ENCODE measurements around the gene KEL. TPM values are rescaled to one million over a fixed set of nuclear protein-coding genes. Genes with fewer than 3 reads are reported as not detected.

KEL gene
- total and polyA plus RNA-seq, 2 of the 4 experiments (the other 2 are of a cell fraction) = 0.03 TPM; not detected in 1

- CTCF ChIA-PET = no interaction called here
- no peaks in the 10 kb centered on the region for H3K9me1 ChIP-seq (ENCODE audit: insufficient read depth, low read length)
These were observed 28.5 kb downstream of the KEL start, which contains the start of gene TRPV5 for GRCh38 chr7:142933624-142934023. Gene TRPV5 (minus strand): TSS chr7:142933746. CDS start chr7:142933459, 287 bp downstream.

More at GRCh38 chr7:142933624-142934023, 28.5 kb downstream of the KEL start, which contains the start of gene TRPV5:
- DNase-seq = no peak
- H3K9ac ChIP-seq (ENCODE audit: low read depth, low read length) = no peak within 1 kb of the TSS
- no peak within 1 kb of the TSS for H2AK9ac ChIP-seq (replicated peaks; ENCODE audit: low read depth, low read length, poor library complexity)
- H4K20me1 ChIP-seq (ENCODE audit: insufficient read depth, low read length) = no peaks in the 10 kb centered on the region
- H3K9me3 ChIP-seq (ENCODE audit: control insufficient read depth, insufficient read depth, low read length) = peaks cover 13% of the 10 kb centered on the region; the same call in 1 of the 2 replicates
- no peak within 1 kb of the TSS for H4K8ac ChIP-seq (ENCODE audit: low read depth in 2 of 2, low read length in 2 of 2)
- peak within 1 kb of the TSS; percentile 11 for H2AFZ ChIP-seq (replicated peaks; ENCODE audit: low read length, poor library complexity)
- dilution Hi-C loops (cut with HindIII; ENCODE audit: low sequenced_read_pairs, unreplicated experiment) = no loop called here
- H3K4ac ChIP-seq (ENCODE audit: low read depth, low read length) = no peak within 1 kb of the TSS
- H3K4me2 ChIP-seq (ENCODE audit: low read depth, low read length) = no peak within 1 kb of the TSS
- no TSS peak for BruUV-seq (replicated peaks)
- H3K27me3 ChIP-seq (ENCODE audit: control insufficient read depth, insufficient read depth, low read length) = no peaks in the 10 kb centered on the region
- H4K91ac ChIP-seq (ENCODE audit: insufficient read depth, low read depth, low read length) = no peak within 1 kb of the TSS
- H2BK15ac ChIP-seq (ENCODE audit: low read depth, low read length) = no peak within 1 kb of the TSS
- no peak within 1 kb of the TSS for H2BK20ac ChIP-seq (ENCODE audit: low read depth, low read length)
- no peaks in the 10 kb centered on the region for H3K36me3 ChIP-seq (ENCODE audit: control insufficient read depth, insufficient read depth, low read length)
- no peak within 1 kb of the TSS for H4K5ac ChIP-seq (ENCODE audit: low read depth, low read length)
- no peak within 1 kb of the TSS for H2AK5ac ChIP-seq (ENCODE audit: low read depth, low read length)
- H2BK120ac ChIP-seq (ENCODE audit: low read depth, low read length) = no peak within 1 kb of the TSS
- H3K56ac ChIP-seq (ENCODE audit: extremely low read depth, insufficient read depth, low read length) = no peak within 1 kb of the TSS
- no peak within 1 kb of the TSS for H3K23ac ChIP-seq (ENCODE audit: low read depth, low read length)
- H2BK5ac ChIP-seq (ENCODE audit: low read depth, low read length, poor library complexity, severe bottlenecking) = no peak within 1 kb of the TSS
- in situ Hi-C loops (cut with MboI; ENCODE audit: low sequenced_read_pairs) = no loop called here
- WGBS, 2 experiments (ENCODE audit: extremely low coverage in 2 of 2, insufficient read length in 1 of 2) = 33% methylated on average over 1 of the region's 4 CpGs; no CpG with 5 or more reads in 1 of the 2 experiments
- H3K4me3 ChIP-seq (ENCODE audit: insufficient read depth, low read depth, low read length) = no peak within 1 kb of the TSS
- no peak within 1 kb of the TSS for H3K18ac ChIP-seq (ENCODE audit: low read depth, low read length)
- intact Hi-C loops (cut with micrococcal nuclease) = no loop called here
- no peaks in the 10 kb centered on the region for H3K79me1 ChIP-seq (ENCODE audit: low read depth in 1 of 2, low read length in 2 of 2)
- POLR2A ChIA-PET (ENCODE audit: unreplicated experiment) = no interaction called here
- no peak within 1 kb of the TSS for H3K27ac ChIP-seq (ENCODE audit: insufficient read depth, low read length)
- no peaks in the 10 kb centered on the region for H3K4me1 ChIP-seq (ENCODE audit: control insufficient read depth, insufficient read depth, low read length)
- H3K14ac ChIP-seq (replicated peaks; ENCODE audit: low read depth, low read length) = no peak within 1 kb of the TSS
- ATAC-seq (ENCODE audit: low read depth) = no peak
- TF ChIP-seq BHLHE40 (IDR thresholded peaks at IDR 0.05; ENCODE audit: low read depth, low read length) (no peak), FOS (IDR thresholded peaks at IDR 0.05; ENCODE audit: low read depth, low read length) (no peak), CHD1 (IDR thresholded peaks at IDR 0.05; ENCODE audit: low read depth, low read length) (no peak), RCOR1 (IDR thresholded peaks at IDR 0.05; ENCODE audit: insufficient replicate concordance, low read length) (no peak), RFX5 (IDR thresholded peaks at IDR 0.05; ENCODE audit: low read depth, low read length) (no peak), ELK1 (IDR thresholded peaks at IDR 0.05; ENCODE audit: borderline replicate concordance, low read depth, low read length) (no peak), CTCF (conservative IDR thresholded peaks at IDR 0.05; ENCODE audit: low read depth, low read length) (no peak), NFE2L2 (IDR thresholded peaks at IDR 0.05; ENCODE audit: low read depth, low read length) (no peak), SMC3 (IDR thresholded peaks at IDR 0.05; ENCODE audit: low read depth, low read length) (no peak), POLR2A (IDR thresholded peaks at IDR 0.05; ENCODE audit: low read depth, low read length) (no peak), MAZ (IDR thresholded peaks at IDR 0.05; ENCODE audit: borderline replicate concordance, low read depth, low read length) (no peak), MXI1 (IDR thresholded peaks at IDR 0.05; ENCODE audit: borderline replicate concordance, low read depth, low read length) (no peak), USF2 (IDR thresholded peaks at IDR 0.05; ENCODE audit: low read depth, low read length) (no peak), RAD21 (IDR thresholded peaks at IDR 0.05; ENCODE audit: low read length) (no peak), CEBPB (IDR thresholded peaks at IDR 0.05; ENCODE audit: low read depth, low read length) (no peak), MAFK (IDR thresholded peaks at IDR 0.05; ENCODE audit: low read depth, low read length) (no peak)
